ENCODE data around the gene PATZ1.
"Not testable (repeated sequence)": the region's sequence is repeated elsewhere in the genome, so short reads cannot be mapped to it uniquely, and the experiment has no call there.

Gene PATZ1

GRCh38 chr22:31346255-31346732, at the start of gene PATZ1:
PATZ1 (minus strand) TSS chr22:31346346; CDS start chr22:31345602, 744 bp downstream.
- DNase-seq: peak; percentile 39

- DNase-seq: no peak
Observed at GRCh38 chr22:31394326-31394725, 48.2 kb upstream of the PATZ1 start.

- DNase-seq: no peak
Observed at GRCh38 chr22:31393893-31394292, 47.7 kb upstream of the PATZ1 start.

GRCh38 chr22:31378651-31379050, 32.5 kb upstream of the PATZ1 start:
- DNase-seq: not testable (repeated sequence)

GRCh38 chr22:31378123-31378522, 32.0 kb upstream of the PATZ1 start:
- no peak for DNase-seq

- no peak for DNase-seq
Observed at GRCh38 chr22:31377612-31378011, 31.5 kb upstream of the PATZ1 start.

GRCh38 chr22:31367426-31367825, 21.3 kb upstream of the PATZ1 start:
- no peak for DNase-seq

- DNase-seq: no peak
Observed at GRCh38 chr22:31363885-31364465, 17.8 kb upstream of the PATZ1 start.

GRCh38 chr22:31361743-31362142, 15.6 kb upstream of the PATZ1 start:
- DNase-seq: no peak

- DNase-seq: no peak
Observed at GRCh38 chr22:31360029-31360428, 13.9 kb upstream of the PATZ1 start.

GRCh38 chr22:31354515-31354914, 8.4 kb upstream of the PATZ1 start:
- no peak for DNase-seq

GRCh38 chr22:31350410-31350863, 4.3 kb upstream of the PATZ1 start:
- DNase-seq: no peak

- no peak for DNase-seq
Observed at GRCh38 chr22:31349960-31350359, 3.8 kb upstream of the PATZ1 start.

- no peak for DNase-seq
Observed at GRCh38 chr22:31348766-31349165, 2.6 kb upstream of the PATZ1 start.

GRCh38 chr22:31348009-31348337, 1.8 kb upstream of the PATZ1 start:
- DNase-seq: not testable (repeated sequence)

GRCh38 chr22:31347251-31348008, 1.3 kb upstream of the PATZ1 start:
- peak; percentile 50 for DNase-seq

- peak; percentile 45 for DNase-seq
Observed at GRCh38 chr22:31346733-31347250, 646 bp upstream of the PATZ1 start.

GRCh38 chr22:31345331-31346254, 553 bp downstream of the PATZ1 start:
- DNase-seq: peak; percentile 59

- no peak for DNase-seq
Observed at GRCh38 chr22:31344578-31345330, 1.4 kb downstream of the PATZ1 start.

- DNase-seq: no peak
Observed at GRCh38 chr22:31344256-31344577, 1.9 kb downstream of the PATZ1 start.

GRCh38 chr22:31343235-31344191, 2.6 kb downstream of the PATZ1 start:
- no peak for DNase-seq
